ENCODE data around the gene CD300A. TPM values are rescaled to one million over a fixed set of nuclear protein-coding genes. Genes with fewer than 3 reads are reported as not detected.

CD300A gene
- total RNA-seq, 2 donors from 2014 or later = 0.46 to 4.0 TPM

DNA sequence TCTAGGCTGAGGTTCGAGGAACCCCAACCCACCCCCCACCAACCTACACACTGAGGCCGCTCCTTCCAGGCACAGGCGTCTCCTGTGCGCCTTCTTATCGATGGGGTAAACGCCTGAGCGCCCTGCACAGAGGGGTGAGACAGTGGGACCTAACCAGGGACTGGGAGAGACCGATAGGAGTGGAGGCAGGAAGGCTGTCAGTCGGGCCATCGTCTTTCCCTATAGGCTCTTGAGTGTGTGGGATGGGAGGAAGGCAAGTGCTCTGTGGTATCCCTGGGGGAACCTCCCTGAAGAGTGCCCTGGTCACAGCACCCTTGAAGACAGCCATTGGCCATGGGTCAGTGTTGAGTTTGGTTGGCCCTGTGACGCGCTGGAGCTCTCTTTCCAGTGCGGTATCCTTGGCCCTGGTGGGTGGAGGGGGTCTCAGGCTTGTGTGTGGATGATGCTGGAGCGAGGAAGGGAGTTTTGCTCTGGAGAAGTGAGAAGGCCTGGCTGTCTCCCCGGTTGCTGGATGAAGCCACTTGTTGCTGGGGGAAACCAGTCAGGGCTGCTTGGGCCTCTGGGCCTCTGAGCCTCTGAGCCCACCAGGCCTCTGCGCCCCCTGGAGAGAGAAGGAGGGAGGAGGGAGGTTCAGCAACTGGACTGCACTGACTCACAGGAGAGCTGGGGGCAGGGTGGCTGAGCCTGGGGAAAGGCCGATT is 32.9 kb upstream of the CD300A start:
- no peak for ATAC-seq
- Mint-ChIP-seq H3K27ac (no peak overlapping the region), H3K9me3 (peaks cover 4 to 16% of the 10 kb centered on the region in 2 donors), H3K36me3 (peaks cover 0 to 2% of the 10 kb centered on the region in 2 donors)
- no peak for DNase-seq (ENCODE audit: low spot score in 2 of 2)

DNA sequence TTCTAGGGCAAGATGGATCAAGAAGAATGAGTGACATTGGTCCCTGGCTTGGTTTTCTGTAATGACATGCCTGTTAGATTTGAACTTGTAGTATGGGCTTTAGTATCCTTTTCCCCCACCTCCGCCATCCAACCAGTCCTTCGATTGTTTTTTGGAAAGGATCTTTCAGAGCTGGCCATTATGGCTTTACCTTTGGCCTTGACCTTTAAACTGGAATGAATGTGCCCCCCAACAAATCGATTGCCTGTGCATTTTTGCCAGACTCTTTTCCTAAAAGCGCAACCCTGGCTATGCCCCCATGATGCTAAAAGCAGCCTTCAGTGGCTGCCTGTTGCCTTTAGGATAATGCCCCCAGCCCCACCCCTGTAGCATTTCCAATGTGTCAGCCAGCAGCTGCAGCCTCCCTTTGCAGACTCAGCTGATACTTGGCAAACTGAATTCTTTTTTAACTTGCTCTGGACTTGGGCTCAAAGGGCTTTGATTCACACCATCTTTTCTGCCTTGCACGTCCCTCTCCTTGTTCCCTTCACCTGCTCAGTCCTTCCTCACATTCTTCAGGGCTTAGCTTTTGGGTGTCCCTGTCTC is 30.6 kb upstream of the CD300A start:
- peaks cover 10 to 23% of the 10 kb centered on the region in 2 donors for H3K9me3 Mint-ChIP-seq
- no peak overlapping the region for H3K27ac Mint-ChIP-seq
- H3K36me3 Mint-ChIP-seq = peaks cover 14 to 16% of the 10 kb centered on the region in 2 donors
- ATAC-seq (no peak), DNase-seq (ENCODE audit: low spot score in 2 of 2) (no peak)

DNA sequence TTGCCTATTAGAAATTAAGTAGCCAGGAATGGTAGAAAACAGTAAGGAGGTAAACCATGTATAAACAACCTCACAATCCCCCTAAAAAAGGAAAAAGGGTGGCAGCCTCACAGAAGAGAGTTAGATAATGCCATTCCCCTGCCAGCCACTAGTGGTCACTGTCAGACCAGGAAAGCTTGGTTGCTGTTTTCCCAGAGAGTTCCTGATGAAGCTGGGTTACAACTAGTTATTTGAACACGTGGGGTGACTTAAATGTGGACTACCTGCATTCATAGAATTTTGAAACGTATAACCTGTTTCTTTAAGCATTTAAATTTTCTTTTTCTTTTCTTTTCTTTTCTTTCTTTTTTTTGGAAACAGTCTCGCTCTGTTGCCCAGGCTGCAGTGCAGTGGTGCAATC is 28.7 kb upstream of the CD300A start:
- peaks cover 10 to 23% of the 10 kb centered on the region in 2 donors for H3K9me3 Mint-ChIP-seq
- ATAC-seq (no peak), DNase-seq (ENCODE audit: low spot score in 2 of 2) (no peak)
- peaks cover 14 to 16% of the 10 kb centered on the region in 2 donors for H3K36me3 Mint-ChIP-seq
- H3K27ac Mint-ChIP-seq = no peak overlapping the region

DNA sequence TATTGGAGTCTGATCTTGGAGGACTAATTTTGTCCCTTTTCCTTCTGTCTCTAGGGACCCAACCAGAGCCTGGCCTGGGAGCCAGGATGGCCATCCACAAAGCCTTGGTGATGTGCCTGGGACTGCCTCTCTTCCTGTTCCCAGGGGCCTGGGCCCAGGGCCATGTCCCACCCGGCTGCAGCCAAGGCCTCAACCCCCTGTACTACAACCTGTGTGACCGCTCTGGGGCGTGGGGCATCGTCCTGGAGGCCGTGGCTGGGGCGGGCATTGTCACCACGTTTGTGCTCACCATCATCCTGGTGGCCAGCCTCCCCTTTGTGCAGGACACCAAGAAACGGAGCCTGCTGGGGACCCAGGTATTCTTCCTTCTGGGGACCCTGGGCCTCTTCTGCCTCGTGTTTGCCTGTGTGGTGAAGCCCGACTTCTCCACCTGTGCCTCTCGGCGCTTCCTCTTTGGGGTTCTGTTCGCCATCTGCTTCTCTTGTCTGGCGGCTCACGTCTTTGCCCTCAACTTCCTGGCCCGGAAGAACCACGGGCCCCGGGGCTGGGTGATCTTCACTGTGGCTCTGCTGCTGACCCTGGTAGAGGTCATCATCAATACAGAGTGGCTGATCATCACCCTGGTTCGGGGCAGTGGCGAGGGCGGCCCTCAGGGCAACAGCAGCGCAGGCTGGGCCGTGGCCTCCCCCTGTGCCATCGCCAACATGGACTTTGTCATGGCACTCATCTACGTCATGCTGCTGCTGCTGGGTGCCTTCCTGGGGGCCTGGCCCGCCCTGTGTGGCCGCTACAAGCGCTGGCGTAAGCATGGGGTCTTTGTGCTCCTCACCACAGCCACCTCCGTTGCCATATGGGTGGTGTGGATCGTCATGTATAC is 26.5 kb upstream of the CD300A start:
- DNase-seq (ENCODE audit: low spot score in 2 of 2) (no peak), ATAC-seq (no peak)
- Mint-ChIP-seq H3K9me3 (peaks cover 10 to 23% of the 10 kb centered on the region in 2 donors), H3K36me3 (peaks cover 14 to 16% of the 10 kb centered on the region in 2 donors), H3K27ac (no peak overlapping the region)

DNA sequence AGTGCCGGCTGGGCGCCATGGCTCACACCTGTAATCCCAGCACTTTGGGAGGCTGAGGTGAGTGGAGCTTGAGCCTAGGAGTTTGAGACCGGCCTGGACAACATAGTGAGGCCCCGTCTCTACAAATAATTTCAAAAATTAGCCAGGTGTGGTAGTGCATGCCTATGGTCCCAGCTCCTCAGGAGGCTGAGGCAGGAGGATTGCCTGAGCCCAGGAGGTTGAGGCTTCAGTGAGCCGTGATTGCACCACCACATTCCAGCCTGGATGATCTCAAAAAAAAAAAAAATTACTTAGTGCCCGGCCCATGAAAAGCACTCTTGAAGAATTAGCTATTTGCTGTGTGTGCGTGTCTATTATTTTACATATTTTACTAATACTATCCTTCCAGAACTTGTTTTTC is 24.9 kb upstream of the CD300A start:
- H3K36me3 Mint-ChIP-seq = peaks cover 14 to 16% of the 10 kb centered on the region in 2 donors
- DNase-seq (ENCODE audit: low spot score in 2 of 2) (no peak), ATAC-seq (no peak)
- no peak overlapping the region for H3K27ac Mint-ChIP-seq
- peaks cover 10 to 19% of the 10 kb centered on the region in 2 donors for H3K9me3 Mint-ChIP-seq

DNA sequence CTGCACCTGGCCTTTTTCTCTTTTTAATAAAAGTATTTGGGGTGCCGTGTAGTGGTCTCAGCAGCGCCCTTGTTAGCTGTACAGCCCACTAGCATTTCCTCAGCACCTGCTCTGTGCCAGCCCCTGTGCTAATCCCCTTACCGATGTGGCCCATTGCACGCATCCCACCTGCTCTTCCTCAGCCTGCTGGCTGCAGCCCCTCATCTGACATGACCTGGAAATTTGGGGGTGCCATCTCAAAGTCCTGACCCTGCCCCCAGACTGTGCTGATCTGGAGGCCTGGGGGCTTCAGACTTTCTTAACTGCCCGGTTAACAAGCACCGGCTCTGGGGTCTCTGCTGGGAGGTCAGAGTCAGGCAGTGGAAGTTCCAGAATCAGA is 24.2 kb upstream of the CD300A start:
- peaks cover 10 to 12% of the 10 kb centered on the region in 2 donors for H3K9me3 Mint-ChIP-seq
- ATAC-seq = no peak
- DNase-seq (ENCODE audit: low spot score in 2 of 2) = no peak
- H3K27ac Mint-ChIP-seq = no peak overlapping the region
- H3K36me3 Mint-ChIP-seq = peaks cover 14 to 16% of the 10 kb centered on the region in 2 donors

DNA sequence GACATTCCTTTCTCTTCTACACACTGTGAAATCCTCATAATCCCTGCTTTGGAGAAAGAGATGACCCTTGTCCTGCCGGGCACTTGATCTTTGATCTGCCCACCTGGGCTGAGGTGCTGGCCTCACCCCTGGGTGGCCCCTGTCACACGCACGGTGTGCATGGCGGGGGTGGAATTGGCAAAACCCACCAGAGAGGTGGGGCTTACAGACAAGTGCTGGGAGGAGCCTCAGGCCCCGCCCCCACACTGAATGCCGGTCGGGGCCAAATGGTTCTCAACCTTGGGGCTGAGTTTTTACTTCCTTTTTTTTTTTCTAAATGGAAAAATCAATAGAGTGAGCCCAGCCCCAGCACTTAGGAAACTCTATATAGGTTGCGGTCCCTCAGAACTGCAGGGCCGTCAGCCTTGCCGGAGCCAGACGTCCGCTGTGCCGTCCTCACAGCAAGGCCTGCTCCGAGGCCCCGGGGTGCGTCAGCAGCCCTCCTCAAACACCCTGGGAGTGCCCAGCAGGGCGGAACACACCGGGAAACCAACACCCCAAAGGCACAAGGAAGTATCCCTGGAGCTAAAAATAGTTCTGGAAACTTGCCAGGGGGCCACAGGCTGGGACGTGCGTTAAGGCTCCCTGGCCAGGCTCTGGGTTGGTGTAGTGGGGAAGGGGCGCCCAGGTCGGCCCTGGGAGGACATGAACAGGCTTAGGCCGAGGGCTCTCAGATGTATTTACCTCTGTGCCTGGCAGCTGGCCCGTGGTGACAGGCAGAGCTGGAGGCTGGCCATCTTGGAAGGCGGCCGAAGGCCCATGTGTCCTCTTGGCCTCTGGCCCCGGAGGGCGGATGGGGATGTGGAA is 23.5 kb upstream of the CD300A start:
- H3K27ac Mint-ChIP-seq = no peak overlapping the region
- H3K36me3 Mint-ChIP-seq = peaks cover 14 to 16% of the 10 kb centered on the region in 2 donors
- H3K9me3 Mint-ChIP-seq = peaks cover 8% of the 10 kb centered on the region in 2 donors
- ATAC-seq = peak in 1 of 2 donors; percentile 38
- no peak for DNase-seq (ENCODE audit: low spot score in 2 of 2)

DNA sequence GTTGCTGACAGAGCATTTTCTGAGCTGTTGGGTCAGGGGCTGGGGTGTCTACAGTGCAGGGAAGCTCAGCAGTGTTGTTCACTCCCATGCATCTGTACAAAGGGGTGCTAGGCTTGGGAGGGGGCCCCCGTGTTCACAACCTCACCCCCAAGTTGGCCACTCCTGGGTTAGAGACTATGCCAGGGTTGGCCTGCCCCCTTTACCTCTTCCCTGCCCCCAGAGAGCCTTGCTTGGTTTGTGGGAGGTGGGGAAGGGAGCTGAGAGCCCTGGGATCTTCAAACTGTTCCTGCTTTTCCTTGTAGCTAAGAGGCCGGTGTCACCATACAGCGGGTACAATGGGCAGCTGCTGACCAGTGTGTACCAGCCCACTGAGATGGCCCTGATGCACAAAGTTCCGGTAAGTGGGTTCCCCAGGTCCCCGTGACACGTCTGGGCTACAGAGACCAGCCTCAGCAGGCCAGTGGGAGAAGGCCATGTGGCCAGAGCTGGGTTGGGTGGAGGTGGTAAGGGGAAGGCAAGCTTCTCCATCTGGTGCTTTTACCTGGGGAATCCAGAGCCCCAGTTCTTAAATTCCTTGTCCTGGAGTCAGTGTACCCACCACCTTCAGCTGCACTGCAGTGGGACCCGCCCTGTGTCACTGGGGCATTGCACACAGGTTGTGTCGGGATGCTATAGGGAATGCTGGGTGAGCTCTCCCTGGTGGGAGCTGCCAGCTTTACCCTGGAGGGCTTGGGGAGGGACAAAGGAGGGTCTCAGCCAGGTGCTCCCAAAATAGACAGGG is 22.7 kb upstream of the CD300A start:
- DNase-seq (ENCODE audit: low spot score in 2 of 2) (no peak), ATAC-seq (no peak)
- Mint-ChIP-seq H3K36me3 (peaks cover 11 to 15% of the 10 kb centered on the region in 2 donors), H3K27ac (no peak overlapping the region), H3K9me3 (peaks cover 5% of the 10 kb centered on the region in 2 donors)

DNA sequence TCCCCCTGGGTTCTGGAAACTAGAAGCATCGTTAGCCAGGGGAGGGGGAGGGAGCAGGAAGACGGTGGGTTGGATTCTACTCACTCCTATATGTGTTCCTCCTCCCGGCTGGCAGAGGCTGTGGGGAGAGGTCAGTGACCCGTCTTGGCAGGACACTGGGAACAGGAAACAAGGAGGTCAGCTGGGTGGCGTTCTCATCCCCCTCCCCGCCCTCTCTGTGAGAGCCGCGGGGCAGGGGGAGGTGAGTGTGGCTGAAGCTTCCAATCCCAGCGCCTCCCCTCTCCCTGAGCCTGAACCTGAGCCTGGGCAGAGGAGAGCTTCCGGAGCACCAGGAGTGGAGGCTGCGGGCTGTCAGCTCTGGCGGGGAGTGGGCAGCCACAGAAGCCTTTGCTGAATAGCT is 22.0 kb upstream of the CD300A start:
- no peak for ATAC-seq
- Mint-ChIP-seq H3K36me3 (peaks cover 6 to 8% of the 10 kb centered on the region in 2 donors), H3K9me3 (no peaks in the 10 kb centered on the region), H3K27ac (no peak overlapping the region)
- no peak for DNase-seq (ENCODE audit: low spot score in 2 of 2)

DNA sequence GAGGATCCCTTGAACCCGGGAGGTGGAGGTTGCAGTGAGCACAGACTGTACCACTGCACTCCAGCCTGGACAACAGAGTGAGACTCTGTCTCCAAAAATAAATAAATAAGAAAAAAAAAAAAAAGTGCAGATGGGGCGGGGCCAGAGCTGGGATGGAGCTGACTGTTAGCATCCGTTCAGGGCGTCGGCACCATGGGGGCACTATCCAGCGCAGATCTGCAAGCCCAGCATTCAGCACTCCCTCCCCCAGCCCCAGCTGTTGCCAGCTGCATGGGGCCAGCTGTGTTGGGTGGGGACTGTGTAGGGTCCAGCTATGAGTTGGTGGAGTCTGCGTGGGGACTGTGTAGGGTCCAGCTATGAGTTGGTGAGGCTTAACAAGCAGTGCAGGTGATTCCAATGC is 21.3 kb upstream of the CD300A start:
- Mint-ChIP-seq H3K27ac (no peak overlapping the region), H3K9me3 (no peaks in the 10 kb centered on the region), H3K36me3 (peaks cover 2 to 4% of the 10 kb centered on the region in 2 donors)
- ATAC-seq (no peak), DNase-seq (ENCODE audit: low spot score in 2 of 2) (no peak)

DNA sequence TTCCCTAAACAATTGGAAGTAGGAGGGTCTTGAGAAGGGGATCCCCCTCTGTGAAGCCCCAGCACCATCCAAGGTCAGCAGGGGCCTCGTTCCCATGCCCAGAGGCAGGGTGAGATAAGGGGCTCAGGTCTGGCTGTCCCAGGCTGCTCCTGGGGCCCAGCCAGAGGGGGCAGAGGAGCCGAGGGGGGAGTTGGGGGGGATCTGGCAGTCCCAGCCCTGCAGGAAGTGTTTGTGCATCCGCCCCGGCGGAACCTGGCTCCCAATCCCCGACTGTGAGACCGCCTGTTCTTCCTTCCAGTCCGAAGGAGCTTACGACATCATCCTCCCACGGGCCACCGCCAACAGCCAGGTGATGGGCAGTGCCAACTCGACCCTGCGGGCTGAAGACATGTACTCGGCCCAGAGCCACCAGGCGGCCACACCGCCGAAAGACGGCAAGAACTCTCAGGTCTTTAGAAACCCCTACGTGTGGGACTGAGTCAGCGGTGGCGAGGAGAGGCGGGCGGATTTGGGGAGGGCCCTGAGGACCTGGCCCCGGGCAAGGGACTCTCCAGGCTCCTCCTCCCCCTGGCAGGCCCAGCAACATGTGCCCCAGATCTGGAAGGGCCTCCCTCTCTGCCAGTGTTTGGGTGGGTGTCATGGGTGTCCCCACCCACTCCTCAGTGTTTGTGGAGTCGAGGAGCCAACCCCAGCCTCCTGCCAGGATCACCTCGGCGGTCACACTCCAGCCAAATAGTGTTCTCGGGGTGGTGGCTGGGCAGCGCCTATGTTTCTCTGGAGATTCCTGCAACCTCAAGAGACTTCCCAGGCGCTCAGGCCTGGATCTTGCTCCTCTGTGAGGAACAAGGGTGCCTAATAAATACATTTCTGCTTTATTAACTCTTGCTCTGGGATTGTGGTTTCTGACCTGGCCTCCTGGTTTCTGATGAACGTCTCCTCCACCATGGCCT is 19.6 kb upstream of the CD300A start:
- Mint-ChIP-seq H3K36me3 (no peaks in the 10 kb centered on the region), H3K9me3 (no peaks in the 10 kb centered on the region), H3K27ac (no peak overlapping the region)
- DNase-seq (ENCODE audit: low spot score in 2 of 2) (no peak), ATAC-seq (peak; percentile 85 to 90)

DNA sequence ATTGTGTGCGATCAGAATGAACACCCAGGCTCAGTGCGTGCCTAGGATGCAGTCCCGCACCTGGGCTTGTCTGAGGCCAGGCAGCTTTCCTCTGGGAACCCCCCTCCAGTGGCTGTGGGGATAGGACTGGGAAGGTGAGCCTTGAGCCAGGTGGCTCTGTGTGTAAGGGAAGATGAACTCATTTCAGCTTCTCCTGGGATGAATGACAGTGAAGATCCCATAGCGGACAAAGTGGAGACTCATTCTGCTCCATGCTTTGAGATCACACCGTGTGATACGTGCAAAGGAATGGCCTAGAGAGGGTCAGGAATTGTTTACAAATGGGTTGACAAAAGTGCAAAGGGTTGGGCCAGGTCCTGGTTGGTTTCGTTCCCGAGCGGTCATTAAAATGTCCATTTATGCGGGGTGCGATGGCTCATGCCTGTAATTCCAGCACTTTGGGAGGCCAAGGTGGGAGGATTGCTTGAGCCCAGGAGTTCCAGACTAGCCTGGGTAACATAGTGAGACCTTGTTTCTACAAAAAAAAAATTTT is 18.7 kb upstream of the CD300A start:
- ATAC-seq = no peak
- DNase-seq (ENCODE audit: low spot score in 2 of 2) = no peak
- no peak overlapping the region for H3K27ac Mint-ChIP-seq
- H3K36me3 Mint-ChIP-seq = no peaks in the 10 kb centered on the region
- H3K9me3 Mint-ChIP-seq = no peaks in the 10 kb centered on the region

DNA sequence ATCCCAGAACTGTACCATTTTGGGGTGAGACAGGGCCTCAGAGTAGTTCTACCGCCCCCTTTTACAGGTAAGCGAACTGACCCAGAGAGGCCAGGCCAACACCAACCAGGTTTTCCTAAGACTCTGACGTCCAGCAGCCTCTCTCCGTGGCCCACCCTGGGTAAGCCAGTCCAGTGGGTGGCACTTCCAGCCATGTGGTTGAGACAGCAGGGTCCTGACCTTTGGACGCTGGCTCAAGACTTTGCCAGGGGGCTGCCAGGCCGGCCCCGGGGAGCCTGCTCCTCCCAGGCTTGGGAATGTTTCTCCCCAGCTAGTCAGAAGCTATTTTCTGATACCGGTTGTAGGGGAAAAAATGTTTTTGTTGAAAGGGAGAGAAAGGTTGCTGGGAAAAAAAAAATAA is 17.7 kb upstream of the CD300A start:
- Mint-ChIP-seq H3K36me3 (no peaks in the 10 kb centered on the region), H3K9me3 (no peaks in the 10 kb centered on the region), H3K27ac (no peak overlapping the region)
- DNase-seq (ENCODE audit: low spot score in 2 of 2) (no peak), ATAC-seq (no peak)

DNA sequence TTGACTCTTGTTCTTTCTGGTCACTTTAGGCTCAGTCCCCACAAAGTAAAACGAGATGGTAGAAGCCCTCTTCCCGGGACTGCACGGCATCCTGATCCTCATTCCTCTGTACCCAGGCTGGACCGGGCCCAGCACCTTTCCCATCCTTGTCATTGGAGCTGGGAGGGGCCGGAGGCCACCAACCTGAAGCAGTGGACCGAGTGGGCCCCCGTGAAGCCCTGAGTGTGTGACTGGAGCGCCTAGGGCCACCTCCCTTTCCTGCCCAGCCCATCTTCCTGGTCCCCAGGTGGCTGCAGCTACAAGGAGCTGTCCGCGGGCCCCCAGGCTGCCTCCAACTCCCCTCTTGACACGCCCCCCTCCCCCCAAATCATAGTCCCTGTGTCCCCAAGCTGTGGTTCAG is 17.1 kb upstream of the CD300A start:
- H3K9me3 Mint-ChIP-seq = no peaks in the 10 kb centered on the region
- no peak overlapping the region for H3K27ac Mint-ChIP-seq
- ATAC-seq (no peak), DNase-seq (ENCODE audit: low spot score in 2 of 2) (no peak)
- H3K36me3 Mint-ChIP-seq = no peaks in the 10 kb centered on the region

DNA sequence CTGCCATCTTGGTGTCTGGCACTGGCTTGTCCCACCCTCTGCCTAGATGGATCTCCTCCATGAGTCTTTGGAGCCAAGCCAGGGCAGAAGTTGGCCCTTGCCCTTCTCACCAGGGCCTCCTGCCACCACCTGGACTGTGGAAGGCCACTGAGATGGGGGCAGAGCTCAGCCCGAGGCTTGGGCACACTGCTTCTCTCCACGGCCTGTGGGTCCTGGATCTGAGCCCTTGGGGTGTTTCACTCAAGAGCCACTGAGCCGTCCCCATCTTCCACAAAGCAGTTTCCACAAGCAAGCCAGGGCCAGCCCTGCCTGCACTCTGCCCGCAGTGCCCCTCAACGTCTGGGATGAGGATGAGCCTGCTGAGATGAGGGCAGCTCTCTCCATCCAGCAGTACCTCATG is 16.7 kb upstream of the CD300A start:
- DNase-seq (ENCODE audit: low spot score in 2 of 2) (no peak), ATAC-seq (no peak)
- no peaks in the 10 kb centered on the region for H3K9me3 Mint-ChIP-seq
- H3K27ac Mint-ChIP-seq = no peak overlapping the region
- no peaks in the 10 kb centered on the region for H3K36me3 Mint-ChIP-seq
